ELF-1 (cell line): ENCODE data around the gene CORO2B.
"Not testable (repeated sequence)": the region's sequence is repeated elsewhere in the genome, so short reads cannot be mapped to it uniquely, and the experiment has no call there.

Experiments used
- DNase-seq: peaks from one replicate; pipeline ENCODE4 v3.0.0-alpha.2; 2016; ENCODE audit warnings: low read depth, low spot score

The CORO2B gene

DNA sequence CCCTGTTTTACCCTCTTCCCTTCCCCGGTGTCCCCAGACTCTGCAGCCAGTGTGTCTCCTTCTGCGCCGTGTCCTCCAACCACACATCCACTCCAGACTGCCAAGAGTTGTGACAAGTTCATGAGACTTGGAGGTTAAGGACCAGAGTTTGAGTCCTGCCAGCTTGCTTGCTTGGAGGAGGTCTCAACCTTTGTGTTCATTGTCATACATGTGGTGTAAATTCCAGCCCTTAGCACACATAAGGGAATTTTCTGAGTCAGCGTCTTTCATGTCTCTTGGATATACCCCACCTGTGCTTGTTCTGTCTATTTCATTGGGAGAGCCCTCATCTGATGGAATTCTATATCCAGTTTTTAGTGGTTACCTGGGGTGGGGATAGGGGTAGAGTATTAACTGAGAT is 13.3 kb downstream of the CORO2B start:
- DNase-seq, result no peak

GRCh38 chr15:68592544-68592943 is 13.8 kb downstream of the CORO2B start:
- DNase-seq, result no peak

- no peak for DNase-seq
Measured at GRCh38 chr15:68593341-68593740, 14.5 kb downstream of the CORO2B start.

DNA sequence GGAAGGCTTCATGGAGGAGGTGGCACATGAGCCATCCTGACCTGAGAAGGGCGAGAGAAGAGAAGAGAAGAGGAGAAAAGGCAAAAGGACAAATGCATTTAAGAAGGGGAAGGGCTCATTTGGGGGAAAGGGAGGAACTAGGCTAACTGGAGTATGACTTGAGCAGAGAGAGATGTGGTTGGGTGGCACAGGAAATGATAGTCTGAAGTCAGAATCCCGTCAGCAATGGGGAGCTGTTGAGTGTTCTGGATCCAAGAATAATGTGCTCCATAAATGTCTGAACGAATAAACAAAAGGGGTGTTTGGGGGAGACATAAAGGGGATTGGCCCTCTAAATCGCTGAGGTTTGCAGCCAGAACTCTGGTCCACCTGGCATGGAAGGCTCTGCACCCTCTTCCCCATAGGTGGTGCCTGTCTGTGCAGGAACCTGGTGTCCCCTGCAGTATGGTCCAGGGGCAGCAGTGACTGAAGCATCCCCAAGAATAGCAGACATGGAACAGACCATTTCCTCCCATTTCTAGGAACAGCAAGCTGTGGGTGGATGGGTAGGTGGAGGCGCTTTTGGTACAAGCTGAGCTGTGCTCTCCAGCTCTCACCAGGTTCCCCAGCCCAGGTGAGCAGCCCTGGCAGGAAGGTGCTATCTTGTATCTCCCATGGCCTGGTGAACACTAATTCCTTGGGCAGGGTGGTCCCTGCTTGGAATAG is 15.2 kb downstream of the CORO2B start:
- DNase-seq, result no peak

- no peak for DNase-seq
Measured at GRCh38 chr15:68594533-68595259, 15.9 kb downstream of the CORO2B start.

DNA sequence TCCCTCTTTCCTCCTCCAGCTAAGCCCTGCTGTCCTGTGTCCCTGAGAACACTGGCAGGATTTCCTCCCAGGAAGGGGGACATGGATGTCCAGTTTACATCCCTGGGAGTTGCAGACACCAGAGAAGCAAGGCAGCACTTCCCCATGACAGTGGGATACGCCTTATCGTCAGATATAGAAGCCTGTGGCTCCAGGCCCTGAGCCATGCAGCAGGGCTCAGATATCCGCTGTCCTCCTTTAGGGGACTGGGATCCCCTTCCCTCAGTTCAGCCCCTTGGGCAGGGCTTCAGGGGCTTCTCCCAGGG is 16.4 kb downstream of the CORO2B start:
- DNase-seq, result no peak

- DNase-seq, result no peak
Measured at GRCh38 chr15:68595761-68596160, 17.0 kb downstream of the CORO2B start.

DNA sequence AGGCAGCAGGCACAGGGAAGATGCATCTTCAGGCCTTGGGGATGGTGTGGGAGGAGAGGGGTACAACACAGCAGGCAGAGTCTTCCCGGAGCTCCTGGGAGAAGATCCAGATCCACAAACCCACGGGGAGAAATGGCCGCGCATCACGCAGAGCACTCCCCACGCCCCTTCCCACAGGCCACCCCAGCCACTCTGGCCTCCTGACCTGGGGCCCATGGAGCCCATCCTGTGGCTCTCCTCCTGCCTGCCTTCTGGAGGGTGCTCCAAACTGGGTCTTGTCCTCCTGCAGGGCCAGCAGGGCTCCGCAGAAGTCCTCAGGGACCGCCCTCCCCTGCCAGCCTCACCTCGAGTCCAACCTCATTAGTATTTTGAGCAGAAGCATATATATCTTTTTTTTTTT is 17.9 kb downstream of the CORO2B start:
- no peak for DNase-seq

DNA sequence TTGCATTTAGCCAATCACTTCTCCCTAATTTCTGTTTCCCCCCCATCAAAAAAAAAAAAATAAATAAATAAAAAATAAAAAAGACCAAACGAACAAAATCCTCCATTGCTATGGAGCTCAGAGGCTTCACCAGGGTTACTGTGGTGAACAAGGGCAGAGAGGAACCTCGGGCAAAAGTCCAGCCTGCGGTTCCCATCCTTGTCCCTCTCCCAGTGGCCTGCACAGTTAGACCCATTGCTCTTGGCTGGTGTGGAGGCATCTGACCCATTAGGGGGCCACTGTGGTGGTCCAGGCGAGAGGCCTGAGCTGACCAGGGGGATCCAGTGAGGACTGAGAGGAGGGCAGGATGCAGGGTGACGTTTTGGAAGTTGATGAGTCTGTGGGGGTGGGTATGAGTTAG is 18.8 kb downstream of the CORO2B start:
- no peak for DNase-seq

DNA sequence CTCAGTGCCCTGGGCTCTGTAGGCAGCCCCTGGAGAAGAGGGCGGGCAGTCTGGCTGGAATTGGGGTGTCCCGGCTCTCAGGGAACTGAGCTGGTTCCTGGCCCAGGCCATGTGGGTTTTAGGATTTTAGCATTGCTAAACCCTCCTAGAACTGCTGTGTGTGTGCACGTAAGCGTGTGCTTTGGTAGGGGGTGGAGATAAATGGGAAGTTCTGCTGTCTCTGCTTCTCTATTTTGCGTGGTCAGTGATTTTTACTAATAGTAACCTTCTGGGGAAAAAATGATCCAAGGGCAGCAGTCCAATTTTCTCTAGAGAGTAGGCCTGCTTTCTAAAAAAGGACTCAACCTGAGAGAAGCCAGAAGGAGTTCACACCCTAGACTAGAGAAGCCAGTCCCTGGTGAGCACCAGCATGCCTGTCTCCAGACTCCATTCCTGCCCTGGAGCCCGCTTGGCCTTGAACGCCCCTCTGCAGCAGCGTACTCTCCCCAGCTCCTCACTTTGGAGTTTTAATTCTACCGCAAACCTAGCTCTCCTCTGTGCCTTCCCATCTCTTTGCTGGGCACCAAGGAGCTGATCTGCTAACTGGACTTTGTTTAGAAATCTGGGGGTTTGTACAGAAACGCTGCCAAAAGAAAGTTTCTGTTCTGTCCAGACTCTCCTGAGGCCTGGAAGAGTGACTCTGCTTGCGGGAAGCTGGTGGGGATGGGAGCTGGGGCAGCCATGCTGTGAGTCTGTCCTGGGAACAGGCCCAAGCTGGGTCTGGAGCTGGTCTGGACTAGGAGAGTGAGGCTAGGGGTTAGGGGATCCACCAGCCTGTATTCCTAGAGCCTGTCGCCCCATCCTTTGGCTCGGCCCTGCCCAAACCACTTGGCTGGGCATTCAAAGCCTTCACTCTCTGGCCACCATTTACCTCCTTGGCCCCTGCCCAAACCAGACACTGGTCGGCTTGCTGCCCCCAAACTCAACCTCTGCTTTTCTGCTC is 19.7 kb downstream of the CORO2B start:
- DNase-seq, result no peak

DNA sequence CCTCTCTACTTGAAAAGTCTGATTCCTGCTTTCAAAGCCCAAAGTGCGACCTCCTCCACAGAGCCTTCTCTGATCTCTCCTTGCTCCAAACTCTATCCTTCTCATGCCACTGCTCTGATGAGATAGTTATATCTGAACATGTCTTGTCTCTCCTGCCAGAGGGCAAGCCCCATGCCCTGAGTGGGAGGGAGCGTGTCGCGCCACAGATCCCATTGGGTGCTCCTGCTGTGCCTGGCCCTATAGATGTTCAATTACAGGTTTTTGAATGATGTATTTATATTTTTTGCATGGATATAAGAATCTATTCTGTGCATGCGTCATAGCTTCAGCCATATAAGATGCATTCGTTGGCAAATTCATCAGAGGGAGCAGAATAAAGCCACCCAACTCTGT is 20.4 kb downstream of the CORO2B start:
- DNase-seq, result no peak

DNA sequence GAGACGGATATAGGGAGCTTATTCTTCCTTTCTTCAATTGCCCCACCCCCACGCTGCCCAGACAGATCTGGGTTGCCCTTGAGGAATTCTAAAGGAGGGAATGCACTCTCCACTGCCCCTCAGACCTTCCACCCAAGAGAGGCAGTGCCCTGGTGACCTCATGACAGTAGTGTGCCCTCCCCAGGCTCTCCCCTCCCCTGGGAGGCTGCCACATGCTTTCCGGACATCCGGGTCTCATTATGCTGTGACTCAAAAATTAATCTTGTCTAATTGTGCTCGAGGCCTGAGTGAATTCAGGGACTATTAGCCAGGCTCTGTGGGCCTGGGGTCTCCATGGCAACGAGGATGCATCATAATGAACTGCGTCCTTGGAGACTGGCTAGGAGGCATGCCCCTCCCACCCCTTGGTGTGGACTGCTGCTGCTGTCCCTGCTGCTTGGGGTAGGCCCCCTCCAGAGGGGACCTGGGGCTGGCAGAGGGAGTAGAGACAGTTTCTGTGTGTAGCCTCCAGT is 20.8 kb downstream of the CORO2B start:
- peak; percentile 84 for DNase-seq

GRCh38 chr15:68601206-68602197 is 22.7 kb downstream of the CORO2B start:
- no peak for DNase-seq

- no peak for DNase-seq
Measured at GRCh38 chr15:68602459-68603215, 23.8 kb downstream of the CORO2B start.

GRCh38 chr15:68603216-68603595 is 24.4 kb downstream of the CORO2B start:
- DNase-seq, result no peak

GRCh38 chr15:68603951-68604350 is 25.2 kb downstream of the CORO2B start:
- DNase-seq, result no peak

DNA sequence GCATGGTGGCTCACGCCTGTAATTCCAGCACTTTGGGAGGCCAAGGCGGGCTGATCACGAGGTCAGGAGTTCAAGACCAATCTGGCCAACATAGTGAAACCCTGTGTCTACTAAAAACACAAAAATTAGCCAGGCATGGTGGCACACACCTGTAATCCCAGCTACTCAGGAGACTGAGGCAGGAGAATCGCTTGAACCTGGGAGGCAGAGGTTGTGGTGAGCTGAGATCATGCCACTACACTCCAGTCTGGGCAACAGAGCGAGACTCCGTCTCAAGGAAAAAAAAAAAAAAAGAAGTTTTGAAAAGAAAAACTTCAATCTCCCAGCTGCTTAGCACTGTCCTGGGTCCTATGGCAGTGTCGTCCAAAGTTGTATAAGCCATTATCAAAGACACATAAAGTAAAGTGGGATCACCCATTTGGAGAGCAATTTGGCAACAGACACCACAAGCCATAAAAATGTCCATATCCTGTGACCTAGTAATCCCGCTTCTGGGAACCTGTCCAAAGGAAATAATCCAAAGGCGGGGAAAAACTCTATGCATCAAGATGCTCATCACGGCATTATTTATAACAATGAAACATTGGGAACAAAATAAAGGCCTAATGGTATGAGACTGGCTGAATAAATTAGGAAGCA is 26.2 kb downstream of the CORO2B start:
- DNase-seq, result not testable (repeated sequence)

DNA sequence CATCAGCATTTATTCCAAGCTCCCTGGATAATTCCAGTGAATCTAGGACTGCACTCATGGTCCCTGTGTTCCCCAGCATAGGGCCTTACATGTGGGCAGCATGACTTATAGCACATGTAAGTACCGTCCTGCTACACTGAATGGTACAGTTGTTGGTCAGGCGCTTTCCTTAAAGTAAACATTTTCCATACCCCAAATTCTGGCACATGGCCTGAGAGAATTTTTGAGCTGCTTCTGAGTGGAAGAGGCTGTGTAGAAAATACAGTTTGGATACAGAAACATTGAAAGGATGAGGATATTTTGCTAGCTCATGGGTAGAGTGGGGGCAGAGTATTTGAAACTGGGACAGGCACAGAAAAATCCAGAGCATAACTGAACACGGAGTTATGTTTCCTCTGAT is 27.6 kb downstream of the CORO2B start:
- no peak for DNase-seq

- DNase-seq, result no peak
Measured at GRCh38 chr15:68608206-68608843, 29.5 kb downstream of the CORO2B start.
